B cell (primary cell): ENCODE results near the gene KIRREL3. TPM values are rescaled to one million over a fixed set of nuclear protein-coding genes. Genes with fewer than 3 reads are reported as not detected.

ENCODE experiments used
- ATAC-seq: fragments of 200-7000 bp; cut with Tn5 transposase; one replicate; pipeline ENCODE4 v1.10.0; 2021; ENCODE audit warnings: low read depth, mild to moderate bottlenecking, moderate number of reproducible peaks, moderate library complexity
- CTCF ChIA-PET: fragments of 350-600 bp; sonication (Branson Sonifier 250); formaldehyde crosslinking; loops from one replicate; lab custom pipeline; 2021; ENCODE audit warnings: antibody characterized with exemption, inconsistent platforms; lab: Charles Lee
- POLR2A ChIA-PET: fragments of 350-600 bp; sonication (Branson Sonifier 250); formaldehyde crosslinking; loops from one replicate; lab custom pipeline; 2021; ENCODE audit warnings: antibody characterized with exemption; lab: Charles Lee
- DNase-seq: peaks from one replicate; pipeline ENCODE4 v3.0.0; 2013
- H2AFZ ChIP-seq: 2 replicates; pipeline ENCODE4 v1.6.1; 2012; ENCODE audit warnings: mild to moderate bottlenecking, low read depth, low read length; ENCODE audit not compliant: insufficient read depth, poor library complexity, severe bottlenecking
- H3K27ac ChIP-seq, 2 donors: 1 replicate in 1 of 2; 2 replicates in 1 of 2; pipeline ENCODE4 v1.5.1; 2012 to 2013; ENCODE audit warnings: low read length in 2 of 2, mild to moderate bottlenecking in 2 of 2, moderate library complexity in 1 of 2
- H3K27me3 ChIP-seq, 4 experiments: fragments of 200-600 bp in 1 of 4; sonication (generic) in 1 of 4; replicated peaks in 1 of 4; 1 replicate in 2 of 4; 2 replicates in 2 of 4; pipeline versions ENCODE4 v1.6.1 to v1.7.0; 2013 to 2016; ENCODE audit warnings: low read length in 3 of 4, mild to moderate bottlenecking in 2 of 4, mixed read lengths in 1 of 4, moderate library complexity in 1 of 4; ENCODE audit not compliant: insufficient read depth in 4 of 4, control insufficient read depth in 3 of 4; ENCODE audit errors: control extremely low read depth in 1 of 4
- H3K36me3 ChIP-seq, 2 experiments: replicated peaks in 1 of 2; 1 replicate in 1 of 2; 2 replicates in 1 of 2; pipeline versions ENCODE4 v1.6.1 to v1.7.1; 2013; ENCODE audit warnings: low read length in 1 of 2; ENCODE audit not compliant: insufficient read depth in 2 of 2, control insufficient read depth in 1 of 2; ENCODE audit errors: control extremely low read depth in 1 of 2, extremely low read depth in 1 of 2
- H3K4me1 ChIP-seq, 2 donors: fragments of 200-600 bp in 1 of 2; sonication (generic) in 1 of 2; 1 replicate in 1 of 2; 2 replicates in 1 of 2; pipeline versions ENCODE4 v1.5.1 to v1.6.1; 2013 to 2017; ENCODE audit warnings: low read length in 2 of 2; ENCODE audit not compliant: control insufficient read depth in 2 of 2, insufficient read depth in 2 of 2
- H3K4me2 ChIP-seq: replicated peaks from 2 replicates; pipeline ENCODE3; 2012; ENCODE audit warnings: mild to moderate bottlenecking, low read depth, low read length; ENCODE audit not compliant: poor library complexity, severe bottlenecking
- H3K4me3 ChIP-seq, 5 experiments: fragments of 200-600 bp in 1 of 5; sonication (generic) in 1 of 5; 1 replicate in 3 of 5; 2 replicates in 2 of 5; pipeline versions ENCODE4 v1.5.1 to v1.7.0; 2011 to 2016; ENCODE audit warnings: low read length in 4 of 5, mild to moderate bottlenecking in 4 of 5, low read depth in 2 of 5, control low read depth in 1 of 5, moderate library complexity in 1 of 5; ENCODE audit not compliant: insufficient read depth in 1 of 5; ENCODE audit errors: control extremely low read depth in 1 of 5, extremely low read depth in 1 of 5
- H3K79me2 ChIP-seq: fragments of 200-600 bp; sonication (generic); one replicate; pipeline ENCODE4 v1.6.0; 2016; ENCODE audit warnings: low read length; ENCODE audit not compliant: control insufficient read depth, insufficient read depth
- H3K9ac ChIP-seq: fragments of 200-600 bp; sonication (generic); 2 replicates; pipeline ENCODE4 v1.6.1; 2017; ENCODE audit warnings: mild to moderate bottlenecking, low read length, moderate library complexity
- H3K9me3 ChIP-seq, 3 donors: one replicate each; pipeline versions ENCODE4 v1.6.1 to v1.7.1; 2013; ENCODE audit warnings: low read length in 2 of 3; ENCODE audit not compliant: control insufficient read depth in 2 of 3, insufficient read depth in 1 of 3; ENCODE audit errors: control extremely low read depth in 1 of 3
- H4K20me1 ChIP-seq: 2 replicates; pipeline ENCODE4 v1.6.0; 2012; ENCODE audit warnings: mild to moderate bottlenecking, low read length; ENCODE audit not compliant: insufficient read depth, control insufficient read depth, poor library complexity, severe bottlenecking
- H3K27ac Mint-ChIP-seq: one replicate; pipeline ENCODE4 v1.8.0; 2021; ENCODE audit warnings: mixed read lengths
- H3K27me3 Mint-ChIP-seq: one replicate; pipeline ENCODE4 v1.8.0; 2021; ENCODE audit warnings: mixed read lengths
- H3K4me1 Mint-ChIP-seq: one replicate; pipeline ENCODE4 v1.8.0; 2021; ENCODE audit warnings: mixed read lengths
- H3K4me3 Mint-ChIP-seq: one replicate; pipeline ENCODE4 v1.8.0; 2021; ENCODE audit warnings: mixed read lengths
- H3K9me3 Mint-ChIP-seq: one replicate; pipeline ENCODE4 v1.8.0; 2022; ENCODE audit warnings: mixed read lengths; ENCODE audit not compliant: insufficient read depth
- EZH2 ChIP-seq: IDR thresholded peaks from 2 replicates; pipeline ENCODE4 v1.6.1; 2012; ENCODE audit warnings: borderline replicate concordance, low read depth, mild to moderate bottlenecking, moderate library complexity, low read length; ENCODE audit not compliant: insufficient read depth, poor library complexity, severe bottlenecking
- WGBS: methylation state at CpG from one replicate; pipeline ENCODE4 v1.1.5; 2013; ENCODE audit warnings: missing lambda C conversion rate; ENCODE audit not compliant: insufficient coverage; 5-methylcytosine and 5-hydroxymethylcytosine counted together
- intact Hi-C: fragments of 100-400 bp; cut with micrococcal nuclease; formaldehyde crosslinking; loops from one replicate; pipeline ENCODE4 v1.10.0; 2022
- polyA plus RNA-seq: library from polyadenylated mRNA; depleted of rRNA; stranded (reverse); fragments of >200 nt; gene quantifications from 2 replicates; pipeline ENCODE4 v1.2.3, GENCODE V29; 2012
- total RNA-seq, 2 donors: library from RNA; stranded (reverse); fragments of 120-200 nt in 1 of 2; gene quantifications; 1 replicate in 1 of 2; 2 replicates in 1 of 2; pipeline versions ENCODE4 v1.2.3 to v1.2.4, GENCODE V29; 2013 to 2022
- TF ChIP-seq, protein P1 (sequence below): fragments of 200-600 bp; IDR thresholded peaks from one replicate; pipeline ENCODE4 v1.8.0; 2022; ENCODE audit warnings: antibody characterized with exemption, mild to moderate bottlenecking

The KIRREL3 gene
- total and polyA plus RNA-seq, 2 donors (not counting 1 experiment from before 2014, with no cell fraction given): not detected

DNA sequence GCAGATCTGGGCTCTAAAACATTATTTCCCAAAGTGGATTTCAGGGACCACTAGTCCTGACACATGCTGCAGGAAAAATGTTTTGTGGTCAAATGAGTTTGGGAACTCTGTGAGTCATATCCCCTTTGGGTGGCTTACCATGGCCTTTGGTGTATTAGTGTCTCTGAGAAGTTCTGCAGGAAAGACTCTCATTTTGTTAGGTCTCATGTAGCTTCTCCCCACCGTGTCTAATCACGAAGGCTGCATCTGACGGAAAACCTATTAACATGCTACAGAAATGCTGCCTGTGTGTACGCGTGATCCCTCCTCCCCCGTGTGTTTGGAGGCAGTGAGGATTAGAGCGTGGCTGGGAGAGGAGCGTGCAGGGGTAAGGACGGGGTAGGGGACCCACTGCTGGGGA lies 453.4 kb downstream of the KIRREL3 start:
- POLR2A ChIA-PET: no interaction called here
- Mint-ChIP-seq H3K27me3 (peaks cover 17% of the 10 kb centered on the region), H3K9me3 (no peaks in the 10 kb centered on the region), H3K27ac (no peak overlapping the region), H3K4me3 (no peak overlapping the region), H3K4me1 (no peaks in the 10 kb centered on the region)
- Histone ChIP-seq H3K9me3 (no peaks in the 10 kb centered on the region), H3K27me3 (peaks cover 0 to 9% (median 1%) of the 10 kb centered on the region in 4 experiments), H2AFZ (no peak overlapping the region), H3K9ac (no peak overlapping the region), H4K20me1 (no peaks in the 10 kb centered on the region), H3K27ac (no peak overlapping the region), H3K4me3 (no peak overlapping the region), H3K4me1 (no peaks in the 10 kb centered on the region), H3K4me2 (no peak overlapping the region), H3K79me2 (no peaks in the 10 kb centered on the region), H3K36me3 (no peaks in the 10 kb centered on the region)
- 92% methylated on average over 5 of the region's 9 CpGs for WGBS
- intact Hi-C loops: no loop called here
- no peak for ATAC-seq
- DNase-seq: no peak
- TF ChIP-seq, protein P1, sequence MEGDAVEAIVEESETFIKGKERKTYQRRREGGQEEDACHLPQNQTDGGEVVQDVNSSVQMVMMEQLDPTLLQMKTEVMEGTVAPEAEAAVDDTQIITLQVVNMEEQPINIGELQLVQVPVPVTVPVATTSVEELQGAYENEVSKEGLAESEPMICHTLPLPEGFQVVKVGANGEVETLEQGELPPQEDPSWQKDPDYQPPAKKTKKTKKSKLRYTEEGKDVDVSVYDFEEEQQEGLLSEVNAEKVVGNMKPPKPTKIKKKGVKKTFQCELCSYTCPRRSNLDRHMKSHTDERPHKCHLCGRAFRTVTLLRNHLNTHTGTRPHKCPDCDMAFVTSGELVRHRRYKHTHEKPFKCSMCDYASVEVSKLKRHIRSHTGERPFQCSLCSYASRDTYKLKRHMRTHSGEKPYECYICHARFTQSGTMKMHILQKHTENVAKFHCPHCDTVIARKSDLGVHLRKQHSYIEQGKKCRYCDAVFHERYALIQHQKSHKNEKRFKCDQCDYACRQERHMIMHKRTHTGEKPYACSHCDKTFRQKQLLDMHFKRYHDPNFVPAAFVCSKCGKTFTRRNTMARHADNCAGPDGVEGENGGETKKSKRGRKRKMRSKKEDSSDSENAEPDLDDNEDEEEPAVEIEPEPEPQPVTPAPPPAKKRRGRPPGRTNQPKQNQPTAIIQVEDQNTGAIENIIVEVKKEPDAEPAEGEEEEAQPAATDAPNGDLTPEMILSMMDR: no peak
- TF ChIP-seq EZH2: no peak
- CTCF ChIA-PET: no interaction called here

DNA sequence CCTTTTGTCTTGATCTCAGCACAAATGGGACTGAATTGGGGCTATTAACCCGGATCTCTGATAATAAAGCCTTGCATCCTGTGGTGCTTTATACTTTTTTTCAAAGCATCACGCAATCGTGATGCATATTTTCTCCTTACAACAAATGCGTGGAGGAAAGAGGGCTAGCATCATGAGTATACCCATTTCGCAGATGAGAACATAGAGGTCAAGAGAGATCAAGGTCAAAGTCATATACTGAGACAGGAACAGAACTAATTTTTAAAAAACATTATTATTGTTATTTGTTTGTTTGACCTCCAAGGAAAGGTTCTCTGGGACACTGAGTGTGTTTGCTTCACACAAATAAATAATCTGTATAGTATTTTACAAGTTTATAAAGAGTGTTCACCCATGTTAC lies 453.9 kb downstream of the KIRREL3 start:
- Mint-ChIP-seq H3K27ac (no peak overlapping the region), H3K4me1 (no peaks in the 10 kb centered on the region), H3K4me3 (no peak overlapping the region), H3K9me3 (no peaks in the 10 kb centered on the region), H3K27me3 (peaks cover 17% of the 10 kb centered on the region)
- no CpG with 5 or more reads among the region's 5 CpGs for WGBS
- no peaks in the 10 kb centered on the region for H3K9me3 ChIP-seq
- H3K4me2 ChIP-seq: no peak overlapping the region
- DNase-seq (no peak), ATAC-seq (no peak)
- H3K27ac ChIP-seq: no peak overlapping the region
- intact Hi-C loops: no loop called here
- ChIA-PET CTCF (no interaction called here), POLR2A (no interaction called here)
- H3K4me3 ChIP-seq: no peak overlapping the region
- H3K36me3 ChIP-seq: no peaks in the 10 kb centered on the region
- TF ChIP-seq, protein P1: no peak
- TF ChIP-seq EZH2: no peak
- H3K4me1 ChIP-seq: no peaks in the 10 kb centered on the region
- peaks cover 0 to 9% (median 1%) of the 10 kb centered on the region in 4 experiments for H3K27me3 ChIP-seq
- H2AFZ ChIP-seq: no peak overlapping the region
- H4K20me1 ChIP-seq: no peaks in the 10 kb centered on the region
- no peak overlapping the region for H3K9ac ChIP-seq
- no peaks in the 10 kb centered on the region for H3K79me2 ChIP-seq
